Measurements from ENCODE around the gene KCNIP3.

DNA sequence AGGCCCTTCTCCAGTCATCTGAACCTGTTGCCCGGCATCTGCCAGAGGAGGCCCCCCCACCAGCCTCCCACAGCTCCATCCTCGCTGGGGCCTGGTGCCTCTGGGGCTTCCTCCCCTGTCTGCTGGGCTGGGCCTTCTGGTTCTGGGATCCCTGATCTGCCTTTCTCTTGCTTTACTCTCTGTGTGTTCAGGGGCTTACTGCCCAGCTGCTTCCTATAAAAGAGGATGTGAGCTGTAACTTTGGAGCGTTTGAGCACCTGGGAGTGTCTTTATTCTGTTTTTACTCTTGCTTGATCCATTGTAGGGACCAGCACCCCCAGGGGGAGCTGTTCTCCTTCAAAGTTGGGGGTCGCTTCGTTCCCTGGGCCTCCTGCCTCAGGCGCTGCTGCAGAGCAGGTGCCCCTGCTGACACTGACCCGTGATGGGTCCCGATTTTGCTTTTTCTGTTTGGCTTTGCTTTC is 82.3 kb downstream of the KCNIP3 start:
- TF ChIP-seq ELF1 (tag; IDR thresholded peaks at IDR 0.05) (no peak), SMC3 (conservative IDR thresholded peaks at IDR 0.05; ENCODE audit: insufficient read depth, low read depth, low read length) (no peak), ZNF184 (CRISPR knock-in tag; IDR thresholded peaks at IDR 0.05) (no peak), NCOA1 (IDR thresholded peaks at IDR 0.05; ENCODE audit: low read depth) (no peak), ZNF140 (CRISPR knock-in tag; IDR thresholded peaks at IDR 0.05) (no peak), RFX5 (IDR thresholded peaks at IDR 0.05; ENCODE audit: low read depth, low read length) (no peak), CUX1 (CRISPR knock-in tag; IDR thresholded peaks at IDR 0.05) (no peak), ZKSCAN8 (CRISPR knock-in tag; IDR thresholded peaks at IDR 0.05) (no peak), ZNF121 (CRISPR knock-in tag; conservative IDR thresholded peaks at IDR 0.05) (no peak)
- TF ChIP-seq, protein P1, sequence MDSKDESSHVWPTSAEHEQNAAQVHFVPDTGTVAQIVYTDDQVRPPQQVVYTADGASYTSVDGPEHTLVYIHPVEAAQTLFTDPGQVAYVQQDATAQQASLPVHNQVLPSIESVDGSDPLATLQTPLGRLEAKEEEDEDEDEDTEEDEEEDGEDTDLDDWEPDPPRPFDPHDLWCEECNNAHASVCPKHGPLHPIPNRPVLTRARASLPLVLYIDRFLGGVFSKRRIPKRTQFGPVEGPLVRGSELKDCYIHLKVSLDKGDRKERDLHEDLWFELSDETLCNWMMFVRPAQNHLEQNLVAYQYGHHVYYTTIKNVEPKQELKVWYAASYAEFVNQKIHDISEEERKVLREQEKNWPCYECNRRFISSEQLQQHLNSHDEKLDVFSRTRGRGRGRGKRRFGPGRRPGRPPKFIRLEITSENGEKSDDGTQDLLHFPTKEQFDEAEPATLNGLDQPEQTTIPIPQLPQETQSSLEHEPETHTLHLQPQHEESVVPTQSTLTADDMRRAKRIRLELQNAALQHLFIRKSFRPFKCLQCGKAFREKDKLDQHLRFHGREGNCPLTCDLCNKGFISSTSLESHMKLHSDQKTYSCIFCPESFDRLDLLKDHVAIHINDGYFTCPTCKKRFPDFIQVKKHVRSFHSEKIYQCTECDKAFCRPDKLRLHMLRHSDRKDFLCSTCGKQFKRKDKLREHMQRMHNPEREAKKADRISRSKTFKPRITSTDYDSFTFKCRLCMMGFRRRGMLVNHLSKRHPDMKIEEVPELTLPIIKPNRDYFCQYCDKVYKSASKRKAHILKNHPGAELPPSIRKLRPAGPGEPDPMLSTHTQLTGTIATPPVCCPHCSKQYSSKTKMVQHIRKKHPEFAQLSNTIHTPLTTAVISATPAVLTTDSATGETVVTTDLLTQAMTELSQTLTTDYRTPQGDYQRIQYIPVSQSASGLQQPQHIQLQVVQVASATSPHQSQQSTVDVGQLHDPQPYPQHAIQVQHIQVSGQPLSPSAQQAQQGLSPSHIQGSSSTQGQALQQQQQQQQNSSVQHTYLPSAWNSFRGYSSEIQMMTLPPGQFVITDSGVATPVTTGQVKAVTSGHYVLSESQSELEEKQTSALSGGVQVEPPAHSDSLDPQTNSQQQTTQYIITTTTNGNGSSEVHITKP (IDR thresholded peaks at IDR 0.05; ENCODE audit: partially characterized antibody) = no peak
- TF ChIP-seq, protein P2, sequence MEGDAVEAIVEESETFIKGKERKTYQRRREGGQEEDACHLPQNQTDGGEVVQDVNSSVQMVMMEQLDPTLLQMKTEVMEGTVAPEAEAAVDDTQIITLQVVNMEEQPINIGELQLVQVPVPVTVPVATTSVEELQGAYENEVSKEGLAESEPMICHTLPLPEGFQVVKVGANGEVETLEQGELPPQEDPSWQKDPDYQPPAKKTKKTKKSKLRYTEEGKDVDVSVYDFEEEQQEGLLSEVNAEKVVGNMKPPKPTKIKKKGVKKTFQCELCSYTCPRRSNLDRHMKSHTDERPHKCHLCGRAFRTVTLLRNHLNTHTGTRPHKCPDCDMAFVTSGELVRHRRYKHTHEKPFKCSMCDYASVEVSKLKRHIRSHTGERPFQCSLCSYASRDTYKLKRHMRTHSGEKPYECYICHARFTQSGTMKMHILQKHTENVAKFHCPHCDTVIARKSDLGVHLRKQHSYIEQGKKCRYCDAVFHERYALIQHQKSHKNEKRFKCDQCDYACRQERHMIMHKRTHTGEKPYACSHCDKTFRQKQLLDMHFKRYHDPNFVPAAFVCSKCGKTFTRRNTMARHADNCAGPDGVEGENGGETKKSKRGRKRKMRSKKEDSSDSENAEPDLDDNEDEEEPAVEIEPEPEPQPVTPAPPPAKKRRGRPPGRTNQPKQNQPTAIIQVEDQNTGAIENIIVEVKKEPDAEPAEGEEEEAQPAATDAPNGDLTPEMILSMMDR (IDR thresholded peaks at IDR 0.05 in 2 of 3, conservative IDR thresholded peaks at IDR 0.05 in 1 of 3; ENCODE audit: insufficient read depth in 2 of 3, low read depth in 1 of 3, low read length in 3 of 3) = peak; percentile 28 to 49 (median 41); a peak in 5 of 6 replicates
- TF ChIP-seq, protein P3, sequence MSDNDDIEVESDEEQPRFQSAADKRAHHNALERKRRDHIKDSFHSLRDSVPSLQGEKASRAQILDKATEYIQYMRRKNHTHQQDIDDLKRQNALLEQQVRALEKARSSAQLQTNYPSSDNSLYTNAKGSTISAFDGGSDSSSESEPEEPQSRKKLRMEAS (CRISPR knock-in tag; IDR thresholded peaks at IDR 0.05) = no peak
- TF ChIP-seq, protein P4, sequence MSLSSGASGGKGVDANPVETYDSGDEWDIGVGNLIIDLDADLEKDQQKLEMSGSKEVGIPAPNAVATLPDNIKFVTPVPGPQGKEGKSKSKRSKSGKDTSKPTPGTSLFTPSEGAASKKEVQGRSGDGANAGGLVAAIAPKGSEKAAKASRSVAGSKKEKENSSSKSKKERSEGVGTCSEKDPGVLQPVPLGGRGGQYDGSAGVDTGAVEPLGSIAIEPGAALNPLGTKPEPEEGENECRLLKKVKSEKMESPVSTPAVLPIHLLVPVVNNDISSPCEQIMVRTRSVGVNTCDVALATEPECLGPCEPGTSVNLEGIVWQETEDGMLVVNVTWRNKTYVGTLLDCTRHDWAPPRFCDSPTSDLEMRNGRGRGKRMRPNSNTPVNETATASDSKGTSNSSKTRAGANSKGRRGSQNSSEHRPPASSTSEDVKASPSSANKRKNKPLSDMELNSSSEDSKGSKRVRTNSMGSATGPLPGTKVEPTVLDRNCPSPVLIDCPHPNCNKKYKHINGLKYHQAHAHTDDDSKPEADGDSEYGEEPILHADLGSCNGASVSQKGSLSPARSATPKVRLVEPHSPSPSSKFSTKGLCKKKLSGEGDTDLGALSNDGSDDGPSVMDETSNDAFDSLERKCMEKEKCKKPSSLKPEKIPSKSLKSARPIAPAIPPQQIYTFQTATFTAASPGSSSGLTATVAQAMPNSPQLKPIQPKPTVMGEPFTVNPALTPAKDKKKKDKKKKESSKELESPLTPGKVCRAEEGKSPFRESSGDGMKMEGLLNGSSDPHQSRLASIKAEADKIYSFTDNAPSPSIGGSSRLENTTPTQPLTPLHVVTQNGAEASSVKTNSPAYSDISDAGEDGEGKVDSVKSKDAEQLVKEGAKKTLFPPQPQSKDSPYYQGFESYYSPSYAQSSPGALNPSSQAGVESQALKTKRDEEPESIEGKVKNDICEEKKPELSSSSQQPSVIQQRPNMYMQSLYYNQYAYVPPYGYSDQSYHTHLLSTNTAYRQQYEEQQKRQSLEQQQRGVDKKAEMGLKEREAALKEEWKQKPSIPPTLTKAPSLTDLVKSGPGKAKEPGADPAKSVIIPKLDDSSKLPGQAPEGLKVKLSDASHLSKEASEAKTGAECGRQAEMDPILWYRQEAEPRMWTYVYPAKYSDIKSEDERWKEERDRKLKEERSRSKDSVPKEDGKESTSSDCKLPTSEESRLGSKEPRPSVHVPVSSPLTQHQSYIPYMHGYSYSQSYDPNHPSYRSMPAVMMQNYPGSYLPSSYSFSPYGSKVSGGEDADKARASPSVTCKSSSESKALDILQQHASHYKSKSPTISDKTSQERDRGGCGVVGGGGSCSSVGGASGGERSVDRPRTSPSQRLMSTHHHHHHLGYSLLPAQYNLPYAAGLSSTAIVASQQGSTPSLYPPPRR (CRISPR knock-in tag; IDR thresholded peaks at IDR 0.05; ENCODE audit: borderline replicate concordance) = no peak

Data from K562 (cell line).